Measurements from ENCODE around the gene TGFBR3.

The TGFBR3 gene

GRCh38 chr1:91745640-91746373 is 140.1 kb downstream of the TGFBR3 start:
- H3K27ac ChIP-seq (ENCODE audit: low read depth, low read length, poor library complexity, severe bottlenecking), result no peak overlapping the region

GRCh38 chr1:91744953-91745639 is 140.9 kb downstream of the TGFBR3 start:
- Histone ChIP-seq H3K9ac (ENCODE audit: low read length) (no peak overlapping the region), H3K4me1 (ENCODE audit: insufficient read depth, low read length, severe bottlenecking) (no peaks in the 10 kb centered on the region)

More at GRCh38 chr1:91745640-91746373, 140.1 kb downstream of the TGFBR3 start:
- Histone ChIP-seq H3K27me3 (ENCODE audit: insufficient read depth, low read length) (no peaks in the 10 kb centered on the region), H3K36me3 (ENCODE audit: insufficient read depth, low read length) (no peaks in the 10 kb centered on the region), H3F3A (ENCODE audit: insufficient read depth, low read length) (no peaks in the 10 kb centered on the region), H2AFZ (ENCODE audit: low read length) (no peak overlapping the region), H3K9me2 (ENCODE audit: low read depth, low read length) (no peaks in the 10 kb centered on the region), H4K20me1 (ENCODE audit: insufficient read depth, low read length) (no peaks in the 10 kb centered on the region), H3K9ac (ENCODE audit: low read length) (no peak overlapping the region), H3K4me1 (ENCODE audit: insufficient read depth, low read length, severe bottlenecking) (no peaks in the 10 kb centered on the region), H3K4me2 (ENCODE audit: low read length) (no peak overlapping the region), H3K9me3 (ENCODE audit: low read length) (no peaks in the 10 kb centered on the region), H3K79me2 (ENCODE audit: insufficient read depth, low read length) (no peaks in the 10 kb centered on the region), H3K4me3 (ENCODE audit: low read depth, low read length, poor library complexity, severe bottlenecking) (no peak overlapping the region)
- TF ChIP-seq, protein P1, sequence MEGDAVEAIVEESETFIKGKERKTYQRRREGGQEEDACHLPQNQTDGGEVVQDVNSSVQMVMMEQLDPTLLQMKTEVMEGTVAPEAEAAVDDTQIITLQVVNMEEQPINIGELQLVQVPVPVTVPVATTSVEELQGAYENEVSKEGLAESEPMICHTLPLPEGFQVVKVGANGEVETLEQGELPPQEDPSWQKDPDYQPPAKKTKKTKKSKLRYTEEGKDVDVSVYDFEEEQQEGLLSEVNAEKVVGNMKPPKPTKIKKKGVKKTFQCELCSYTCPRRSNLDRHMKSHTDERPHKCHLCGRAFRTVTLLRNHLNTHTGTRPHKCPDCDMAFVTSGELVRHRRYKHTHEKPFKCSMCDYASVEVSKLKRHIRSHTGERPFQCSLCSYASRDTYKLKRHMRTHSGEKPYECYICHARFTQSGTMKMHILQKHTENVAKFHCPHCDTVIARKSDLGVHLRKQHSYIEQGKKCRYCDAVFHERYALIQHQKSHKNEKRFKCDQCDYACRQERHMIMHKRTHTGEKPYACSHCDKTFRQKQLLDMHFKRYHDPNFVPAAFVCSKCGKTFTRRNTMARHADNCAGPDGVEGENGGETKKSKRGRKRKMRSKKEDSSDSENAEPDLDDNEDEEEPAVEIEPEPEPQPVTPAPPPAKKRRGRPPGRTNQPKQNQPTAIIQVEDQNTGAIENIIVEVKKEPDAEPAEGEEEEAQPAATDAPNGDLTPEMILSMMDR (IDR thresholded peaks at IDR 0.05; ENCODE audit: low read length), result no peak
- TF ChIP-seq EZH2 (IDR thresholded peaks at IDR 0.05; ENCODE audit: borderline replicate concordance, low read length), result no peak

DNA sequence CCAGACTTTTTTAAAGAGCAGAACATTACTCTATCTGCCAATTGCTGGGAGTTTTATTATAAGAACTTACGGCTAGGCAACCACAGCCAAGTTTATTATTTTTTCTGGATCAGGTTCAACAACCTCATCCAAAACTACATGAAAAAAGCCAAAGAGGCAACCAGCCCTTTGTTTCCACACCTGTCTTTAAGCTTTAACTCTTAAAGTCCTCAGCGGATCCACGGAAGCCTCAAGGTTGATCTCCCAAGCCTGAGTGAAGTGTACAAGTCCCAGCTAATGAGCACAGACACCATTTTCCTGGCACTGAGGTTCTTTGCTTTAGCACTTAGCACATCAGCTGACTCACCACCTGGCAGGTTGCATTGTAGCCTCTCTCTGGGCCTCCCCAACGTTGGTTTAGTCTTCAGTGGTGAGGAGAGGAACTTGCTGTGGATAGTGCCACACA is 143.1 kb downstream of the TGFBR3 start:
- H3K79me2 ChIP-seq (ENCODE audit: insufficient read depth, low read length), result no peaks in the 10 kb centered on the region
- no peak overlapping the region for H3K4me3 ChIP-seq (ENCODE audit: low read depth, low read length, poor library complexity, severe bottlenecking)
- H3F3A ChIP-seq (ENCODE audit: insufficient read depth, low read length), result no peaks in the 10 kb centered on the region
- no peak overlapping the region for H2AFZ ChIP-seq (ENCODE audit: low read length)
- H3K9me3 ChIP-seq (ENCODE audit: low read length), result no peaks in the 10 kb centered on the region
- no peak overlapping the region for H3K9ac ChIP-seq (ENCODE audit: low read length)
- H3K36me3 ChIP-seq (ENCODE audit: insufficient read depth, low read length), result no peaks in the 10 kb centered on the region
- no peak for TF ChIP-seq EZH2 (IDR thresholded peaks at IDR 0.05; ENCODE audit: borderline replicate concordance, low read length)
- TF ChIP-seq, protein P1 (IDR thresholded peaks at IDR 0.05; ENCODE audit: low read length), result no peak
- H3K9me2 ChIP-seq (ENCODE audit: low read depth, low read length), result no peaks in the 10 kb centered on the region
- no peaks in the 10 kb centered on the region for H4K20me1 ChIP-seq (ENCODE audit: insufficient read depth, low read length)
- no peaks in the 10 kb centered on the region for H3K27me3 ChIP-seq (ENCODE audit: insufficient read depth, low read length)
- H3K27ac ChIP-seq (ENCODE audit: low read depth, low read length, poor library complexity, severe bottlenecking), result no peak overlapping the region
- H3K4me1 ChIP-seq (ENCODE audit: insufficient read depth, low read length, severe bottlenecking), result no peaks in the 10 kb centered on the region
- H3K4me2 ChIP-seq (ENCODE audit: low read length), result no peak overlapping the region

More at GRCh38 chr1:91744953-91745639, 140.9 kb downstream of the TGFBR3 start:
- Histone ChIP-seq H3K27ac (ENCODE audit: low read depth, low read length, poor library complexity, severe bottlenecking) (no peak overlapping the region), H2AFZ (ENCODE audit: low read length) (no peak overlapping the region), H3K27me3 (ENCODE audit: insufficient read depth, low read length) (no peaks in the 10 kb centered on the region), H3K4me2 (ENCODE audit: low read length) (no peak overlapping the region), H3K4me3 (ENCODE audit: low read depth, low read length, poor library complexity, severe bottlenecking) (no peak overlapping the region), H3F3A (ENCODE audit: insufficient read depth, low read length) (no peaks in the 10 kb centered on the region), H3K36me3 (ENCODE audit: insufficient read depth, low read length) (no peaks in the 10 kb centered on the region), H4K20me1 (ENCODE audit: insufficient read depth, low read length) (no peaks in the 10 kb centered on the region), H3K9me3 (ENCODE audit: low read length) (no peaks in the 10 kb centered on the region), H3K79me2 (ENCODE audit: insufficient read depth, low read length) (no peaks in the 10 kb centered on the region), H3K9me2 (ENCODE audit: low read depth, low read length) (no peaks in the 10 kb centered on the region)
- no peak for TF ChIP-seq EZH2 (IDR thresholded peaks at IDR 0.05; ENCODE audit: borderline replicate concordance, low read length)
- TF ChIP-seq, protein P1 (IDR thresholded peaks at IDR 0.05; ENCODE audit: low read length), result no peak
